Measurements from ENCODE around the gene RPTN. TPM values are rescaled to one million over a fixed set of nuclear protein-coding genes. Genes with fewer than 3 reads are reported as not detected.

The RPTN gene
- total RNA-seq, 1 experiment from 2014 or later = not detected

GRCh38 chr1:152167835-152168534 lies 9.0 kb upstream of the RPTN start (continued):
- TF ChIP-seq EZH2 (IDR thresholded peaks at IDR 0.05) (no peak), SP1 (IDR thresholded peaks at IDR 0.05; ENCODE audit: low read depth) (peak; percentile 87), JUND (IDR thresholded peaks at IDR 0.05) (peak; percentile 91), SRF (IDR thresholded peaks at IDR 0.05; ENCODE audit: low read depth) (no peak), CEBPB (IDR thresholded peaks at IDR 0.05; ENCODE audit: low read depth) (peak; percentile 95)

GRCh38 chr1:152166966-152167365 lies 7.9 kb upstream of the RPTN start:
- ChIA-PET CTCF (interaction anchor here (1.2 to 1.8 kb wide), 3 partner anchors 15 to 291 kb away, joined by 3 to 5 read pairs (median 3); no protein-coding TSS in a partner anchor), RAD21 (ENCODE audit: low non-redundant PET in 1 of 2, low total read pairs in 2 of 2, uncharacterized antibody in 2 of 2, unreplicated experiment in 2 of 2) (interaction anchor here in 1 of 2 experiments (0.6 kb wide), 1 partner anchor 55 kb away, joined by 4 read pairs; no protein-coding TSS in a partner anchor), POLR2A (no interaction called here)
- intact Hi-C loops (cut with micrococcal nuclease) = no loop called here
- ATAC-seq = 0 out of 2 replicates have a peak, but pooled peaks have one; percentile 12
- H3K4me2 ChIP-seq (ENCODE audit: low read length) = peak overlapping the region; percentile 57
- no peaks in the 10 kb centered on the region for H3K9me2 ChIP-seq (ENCODE audit: insufficient read depth)
- DNase-seq (ENCODE audit: low read depth, low spot score) = no peak
- H3K27ac ChIP-seq (ENCODE audit: low read depth, low read length) = no peak overlapping the region
- no peaks in the 10 kb centered on the region for H4K20me1 ChIP-seq (ENCODE audit: insufficient read depth)
- peaks cover 30 to 47% of the 10 kb centered on the region in 2 experiments for H3K4me1 ChIP-seq (ENCODE audit: control insufficient read depth in 1 of 2, insufficient read depth in 2 of 2, low read length in 2 of 2)
- H3K36me3 ChIP-seq (ENCODE audit: control insufficient read depth in 1 of 2, insufficient read depth in 2 of 2, low read length in 2 of 2) = no peaks in the 10 kb centered on the region
- H3K9ac ChIP-seq (ENCODE audit: low read length) = no peak overlapping the region
- H3K4me3 ChIP-seq (replicated peaks in 1 of 2; ENCODE audit: low read depth in 1 of 2, low read length in 2 of 2) = no peak overlapping the region
- BruUV-seq (replicated peaks) = no TSS peak
- peak overlapping the region; percentile 40 for H2AFZ ChIP-seq (ENCODE audit: low read depth, low read length, poor library complexity, severe bottlenecking)
- H3K9me3 ChIP-seq (ENCODE audit: control insufficient read depth in 1 of 2, insufficient read depth in 1 of 2, low read depth in 1 of 2, low read length in 2 of 2) = no peaks in the 10 kb centered on the region
- no peaks in the 10 kb centered on the region for H3K79me2 ChIP-seq (ENCODE audit: insufficient read depth, low read length)
- peaks cover 4% of the 10 kb centered on the region; the same call in 1 of the 2 replicates for H3K27me3 ChIP-seq (ENCODE audit: insufficient read depth, low read length)
- TF ChIP-seq ELF1 (IDR thresholded peaks at IDR 0.05; ENCODE audit: borderline replicate concordance, low read depth) (no peak), JUND (IDR thresholded peaks at IDR 0.05) (no peak), SIN3A (IDR thresholded peaks at IDR 0.05; ENCODE audit: low read depth) (no peak), FOSL1 (IDR thresholded peaks at IDR 0.05; ENCODE audit: low read depth) (no peak), EZH2phosphoT487 (IDR thresholded peaks at IDR 0.05; ENCODE audit: borderline replicate concordance) (no peak), YY1 (IDR thresholded peaks at IDR 0.05; ENCODE audit: extremely low read depth, insufficient replicate concordance, low read depth, low read length) (no peak), ATF3 (IDR thresholded peaks at IDR 0.05) (no peak), POLR2A (IDR thresholded peaks at IDR 0.05; ENCODE audit: borderline replicate concordance, extremely low read depth, insufficient read depth, insufficient read length) (no peak), CEBPB (IDR thresholded peaks at IDR 0.05; ENCODE audit: low read depth) (no peak), SRF (IDR thresholded peaks at IDR 0.05; ENCODE audit: low read depth) (no peak), TCF7L2 (IDR thresholded peaks at IDR 0.05; ENCODE audit: borderline replicate concordance, extremely low read depth, insufficient read depth, insufficient read length) (no peak), CBX3 (IDR thresholded peaks at IDR 0.05; ENCODE audit: low read depth) (no peak), SP1 (IDR thresholded peaks at IDR 0.05; ENCODE audit: low read depth) (no peak), EGR1 (IDR thresholded peaks at IDR 0.05; ENCODE audit: low read depth) (no peak), MAX (IDR thresholded peaks at IDR 0.05) (no peak), CTCF (IDR thresholded peaks at IDR 0.05 in 2 of 3, conservative IDR thresholded peaks at IDR 0.05 in 1 of 3; ENCODE audit: borderline replicate concordance in 1 of 3, insufficient read depth in 1 of 3, low read depth in 2 of 3, low read length in 2 of 3) (no peak), EZH2 (IDR thresholded peaks at IDR 0.05) (no peak), REST (IDR thresholded peaks at IDR 0.05; ENCODE audit: low read depth) (no peak)
